Measurements from ENCODE around the gene CNTNAP2. TPM values are rescaled to one million over a fixed set of nuclear protein-coding genes. Genes with fewer than 3 reads are reported as not detected.

The CNTNAP2 gene
- total and polyA plus RNA-seq, 2 of the 4 experiments (the other 2 are of a cell fraction): not detected

DNA sequence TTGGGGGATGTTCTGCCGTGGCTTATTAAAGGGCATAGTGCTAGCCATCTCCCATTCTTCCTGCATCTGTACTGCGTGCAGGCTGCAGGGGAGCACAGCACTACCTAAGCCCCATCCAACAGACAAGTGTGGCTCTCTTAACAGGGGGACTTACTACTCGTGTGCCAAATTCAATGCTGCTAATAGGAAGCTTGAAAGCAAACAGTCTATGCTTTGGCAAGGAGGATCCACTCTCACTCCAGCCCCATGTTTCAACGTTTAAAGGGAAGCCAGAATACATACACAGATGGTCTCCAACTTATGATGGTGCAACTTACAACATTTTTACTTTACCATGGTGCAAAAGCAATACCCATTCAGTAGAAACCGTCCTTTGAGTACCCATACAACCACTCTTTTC, 2245.9 kb downstream of the CNTNAP2 start:
- Histone ChIP-seq H4K8ac (ENCODE audit: low read depth in 2 of 2, low read length in 2 of 2) (no peak overlapping the region), H2BK20ac (ENCODE audit: low read depth, low read length) (no peak overlapping the region), H3K14ac (replicated peaks; ENCODE audit: low read depth, low read length) (no peak overlapping the region), H3K23ac (ENCODE audit: low read depth, low read length) (no peak overlapping the region), H4K5ac (ENCODE audit: low read depth, low read length) (no peak overlapping the region), H4K91ac (ENCODE audit: insufficient read depth, low read depth, low read length) (no peak overlapping the region), H2AK9ac (replicated peaks; ENCODE audit: low read depth, low read length, poor library complexity) (no peak overlapping the region), H2BK15ac (ENCODE audit: low read depth, low read length) (no peak overlapping the region), H3K4ac (ENCODE audit: low read depth, low read length) (no peak overlapping the region), H4K20me1 (ENCODE audit: insufficient read depth, low read length) (no peaks in the 10 kb centered on the region), H3K9ac (ENCODE audit: low read depth, low read length) (no peak overlapping the region), H3K56ac (ENCODE audit: extremely low read depth, insufficient read depth, low read length) (no peak overlapping the region), H3K18ac (ENCODE audit: low read depth, low read length) (no peak overlapping the region), H3K79me1 (ENCODE audit: low read depth in 1 of 2, low read length in 2 of 2) (no peaks in the 10 kb centered on the region), H3K27ac (ENCODE audit: insufficient read depth, low read length) (no peak overlapping the region), H2AFZ (replicated peaks; ENCODE audit: low read length, poor library complexity) (peak overlapping the region; percentile 1), H3K36me3 (ENCODE audit: control insufficient read depth, insufficient read depth, low read length) (no peaks in the 10 kb centered on the region), H2BK120ac (ENCODE audit: low read depth, low read length) (no peak overlapping the region), H3K27me3 (ENCODE audit: control insufficient read depth, insufficient read depth, low read length) (no peaks in the 10 kb centered on the region), H3K4me2 (ENCODE audit: low read depth, low read length) (no peak overlapping the region), H3K4me3 (ENCODE audit: insufficient read depth, low read depth, low read length) (no peak overlapping the region), H3K4me1 (ENCODE audit: control insufficient read depth, insufficient read depth, low read length) (no peaks in the 10 kb centered on the region), H2AK5ac (ENCODE audit: low read depth, low read length) (no peak overlapping the region), H3K9me3 (ENCODE audit: control insufficient read depth, insufficient read depth, low read length) (peaks cover 15% of the 10 kb centered on the region), H3K9me1 (ENCODE audit: insufficient read depth, low read length) (no peaks in the 10 kb centered on the region), H2BK5ac (ENCODE audit: low read depth, low read length, poor library complexity, severe bottlenecking) (no peak overlapping the region)
- intact Hi-C loops (cut with micrococcal nuclease) (no loop called here), dilution Hi-C loops (cut with HindIII; ENCODE audit: low sequenced_read_pairs, unreplicated experiment) (no loop called here), in situ Hi-C loops (cut with MboI; ENCODE audit: low sequenced_read_pairs) (no loop called here)
- 34% methylated on average over 2 of the region's 5 CpGs; no CpG with 5 or more reads in 1 of the 2 experiments for WGBS, 2 experiments (ENCODE audit: extremely low coverage in 2 of 2, insufficient read length in 1 of 2)
- POLR2A ChIA-PET (ENCODE audit: unreplicated experiment): no interaction called here
- TF ChIP-seq RAD21 (IDR thresholded peaks at IDR 0.05; ENCODE audit: low read length) (no peak), MAFK (IDR thresholded peaks at IDR 0.05; ENCODE audit: low read depth, low read length) (no peak)
- BruUV-seq (replicated peaks): no TSS peak
- no peak for DNase-seq
- CTCF ChIA-PET: no interaction called here
- no peak for ATAC-seq (ENCODE audit: low read depth)
